ENCODE measurements around the gene SYT5. TPM values are rescaled to one million over a fixed set of nuclear protein-coding genes. Genes with fewer than 3 reads are reported as not detected.

Gene SYT5
- total and polyA plus RNA-seq, 9 of the 15 experiments (the other 6 are each of a cell fraction or from before 2014, with no cell fraction given) = 1.3 to 20.9 (median 8.8) TPM

DNA sequence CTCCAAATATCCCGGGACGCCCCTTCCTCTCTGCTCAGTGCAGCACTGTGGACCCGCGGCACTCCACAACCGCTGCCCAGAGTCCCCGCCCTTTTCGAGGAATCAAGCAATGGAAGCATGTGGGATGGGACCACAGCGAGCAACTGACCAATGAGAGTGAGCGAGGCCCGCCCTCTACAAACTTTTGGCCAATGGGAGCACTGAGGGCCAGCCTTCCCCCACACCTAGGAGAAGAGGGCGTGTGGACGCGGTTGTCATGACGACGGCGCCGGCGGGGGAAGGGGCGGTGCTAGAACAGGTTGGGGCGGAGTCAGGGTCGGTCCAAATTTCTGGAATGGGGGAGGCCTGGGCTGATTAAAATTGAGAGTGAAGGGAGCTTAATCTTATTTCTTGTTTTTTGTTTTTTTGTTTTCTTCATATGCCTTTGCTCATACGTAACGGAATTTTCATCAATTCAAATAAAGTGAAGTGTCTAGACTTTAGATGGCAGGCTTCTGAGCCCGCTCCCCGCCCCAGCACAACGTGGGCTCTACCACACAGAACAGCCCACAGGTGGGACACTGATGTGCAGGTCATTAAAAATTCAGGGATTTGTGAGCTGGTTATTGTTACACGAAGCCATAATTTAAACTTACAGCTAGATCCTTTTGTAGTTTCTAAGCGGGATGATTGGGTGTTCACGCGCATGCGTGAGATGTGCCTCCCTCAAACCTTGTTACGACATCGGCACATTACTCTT, 13.4 kb downstream of the SYT5 start, which contains the start of gene DNAAF3 (continued):
- no peak for TF ChIP-seq SLC30A9 (CRISPR knock-in tag; IDR thresholded peaks at IDR 0.05)
- TF ChIP-seq, protein P1, sequence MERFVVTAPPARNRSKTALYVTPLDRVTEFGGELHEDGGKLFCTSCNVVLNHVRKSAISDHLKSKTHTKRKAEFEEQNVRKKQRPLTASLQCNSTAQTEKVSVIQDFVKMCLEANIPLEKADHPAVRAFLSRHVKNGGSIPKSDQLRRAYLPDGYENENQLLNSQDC (CRISPR knock-in tag; IDR thresholded peaks at IDR 0.05) = no peak
- TF ChIP-seq RBM39 (optimal IDR thresholded peaks at IDR 0.05; ENCODE audit: low read depth, low read length) = no peak
- TF ChIP-seq, protein P2, sequence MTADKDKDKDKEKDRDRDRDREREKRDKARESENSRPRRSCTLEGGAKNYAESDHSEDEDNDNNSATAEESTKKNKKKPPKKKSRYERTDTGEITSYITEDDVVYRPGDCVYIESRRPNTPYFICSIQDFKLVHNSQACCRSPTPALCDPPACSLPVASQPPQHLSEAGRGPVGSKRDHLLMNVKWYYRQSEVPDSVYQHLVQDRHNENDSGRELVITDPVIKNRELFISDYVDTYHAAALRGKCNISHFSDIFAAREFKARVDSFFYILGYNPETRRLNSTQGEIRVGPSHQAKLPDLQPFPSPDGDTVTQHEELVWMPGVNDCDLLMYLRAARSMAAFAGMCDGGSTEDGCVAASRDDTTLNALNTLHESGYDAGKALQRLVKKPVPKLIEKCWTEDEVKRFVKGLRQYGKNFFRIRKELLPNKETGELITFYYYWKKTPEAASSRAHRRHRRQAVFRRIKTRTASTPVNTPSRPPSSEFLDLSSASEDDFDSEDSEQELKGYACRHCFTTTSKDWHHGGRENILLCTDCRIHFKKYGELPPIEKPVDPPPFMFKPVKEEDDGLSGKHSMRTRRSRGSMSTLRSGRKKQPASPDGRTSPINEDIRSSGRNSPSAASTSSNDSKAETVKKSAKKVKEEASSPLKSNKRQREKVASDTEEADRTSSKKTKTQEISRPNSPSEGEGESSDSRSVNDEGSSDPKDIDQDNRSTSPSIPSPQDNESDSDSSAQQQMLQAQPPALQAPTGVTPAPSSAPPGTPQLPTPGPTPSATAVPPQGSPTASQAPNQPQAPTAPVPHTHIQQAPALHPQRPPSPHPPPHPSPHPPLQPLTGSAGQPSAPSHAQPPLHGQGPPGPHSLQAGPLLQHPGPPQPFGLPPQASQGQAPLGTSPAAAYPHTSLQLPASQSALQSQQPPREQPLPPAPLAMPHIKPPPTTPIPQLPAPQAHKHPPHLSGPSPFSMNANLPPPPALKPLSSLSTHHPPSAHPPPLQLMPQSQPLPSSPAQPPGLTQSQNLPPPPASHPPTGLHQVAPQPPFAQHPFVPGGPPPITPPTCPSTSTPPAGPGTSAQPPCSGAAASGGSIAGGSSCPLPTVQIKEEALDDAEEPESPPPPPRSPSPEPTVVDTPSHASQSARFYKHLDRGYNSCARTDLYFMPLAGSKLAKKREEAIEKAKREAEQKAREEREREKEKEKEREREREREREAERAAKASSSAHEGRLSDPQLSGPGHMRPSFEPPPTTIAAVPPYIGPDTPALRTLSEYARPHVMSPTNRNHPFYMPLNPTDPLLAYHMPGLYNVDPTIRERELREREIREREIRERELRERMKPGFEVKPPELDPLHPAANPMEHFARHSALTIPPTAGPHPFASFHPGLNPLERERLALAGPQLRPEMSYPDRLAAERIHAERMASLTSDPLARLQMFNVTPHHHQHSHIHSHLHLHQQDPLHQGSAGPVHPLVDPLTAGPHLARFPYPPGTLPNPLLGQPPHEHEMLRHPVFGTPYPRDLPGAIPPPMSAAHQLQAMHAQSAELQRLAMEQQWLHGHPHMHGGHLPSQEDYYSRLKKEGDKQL (CRISPR knock-in tag; IDR thresholded peaks at IDR 0.05; ENCODE audit: borderline replicate concordance) = no peak
- TF ChIP-seq, protein P3, sequence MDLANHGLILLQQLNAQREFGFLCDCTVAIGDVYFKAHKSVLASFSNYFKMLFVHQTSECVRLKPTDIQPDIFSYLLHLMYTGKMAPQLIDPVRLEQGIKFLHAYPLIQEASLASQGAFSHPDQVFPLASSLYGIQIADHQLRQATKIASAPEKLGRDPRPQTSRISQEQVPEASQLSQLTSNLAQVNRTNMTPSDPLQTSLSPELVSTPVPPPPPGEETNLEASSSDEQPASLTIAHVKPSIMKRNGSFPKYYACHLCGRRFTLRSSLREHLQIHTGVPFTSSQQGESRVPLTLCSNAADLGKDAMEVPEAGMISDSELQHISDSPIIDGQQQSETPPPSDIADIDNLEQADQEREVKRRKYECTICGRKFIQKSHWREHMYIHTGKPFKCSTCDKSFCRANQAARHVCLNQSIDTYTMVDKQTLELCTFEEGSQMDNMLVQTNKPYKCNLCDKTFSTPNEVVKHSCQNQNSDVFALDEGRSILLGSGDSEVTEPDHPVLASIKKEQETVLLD (IDR thresholded peaks at IDR 0.05) = peak; percentile 84; the same call in 1 of the 2 replicates
- no peak for TF ChIP-seq PHTF2 (CRISPR knock-in tag; IDR thresholded peaks at IDR 0.05)
- TF ChIP-seq, protein P4, sequence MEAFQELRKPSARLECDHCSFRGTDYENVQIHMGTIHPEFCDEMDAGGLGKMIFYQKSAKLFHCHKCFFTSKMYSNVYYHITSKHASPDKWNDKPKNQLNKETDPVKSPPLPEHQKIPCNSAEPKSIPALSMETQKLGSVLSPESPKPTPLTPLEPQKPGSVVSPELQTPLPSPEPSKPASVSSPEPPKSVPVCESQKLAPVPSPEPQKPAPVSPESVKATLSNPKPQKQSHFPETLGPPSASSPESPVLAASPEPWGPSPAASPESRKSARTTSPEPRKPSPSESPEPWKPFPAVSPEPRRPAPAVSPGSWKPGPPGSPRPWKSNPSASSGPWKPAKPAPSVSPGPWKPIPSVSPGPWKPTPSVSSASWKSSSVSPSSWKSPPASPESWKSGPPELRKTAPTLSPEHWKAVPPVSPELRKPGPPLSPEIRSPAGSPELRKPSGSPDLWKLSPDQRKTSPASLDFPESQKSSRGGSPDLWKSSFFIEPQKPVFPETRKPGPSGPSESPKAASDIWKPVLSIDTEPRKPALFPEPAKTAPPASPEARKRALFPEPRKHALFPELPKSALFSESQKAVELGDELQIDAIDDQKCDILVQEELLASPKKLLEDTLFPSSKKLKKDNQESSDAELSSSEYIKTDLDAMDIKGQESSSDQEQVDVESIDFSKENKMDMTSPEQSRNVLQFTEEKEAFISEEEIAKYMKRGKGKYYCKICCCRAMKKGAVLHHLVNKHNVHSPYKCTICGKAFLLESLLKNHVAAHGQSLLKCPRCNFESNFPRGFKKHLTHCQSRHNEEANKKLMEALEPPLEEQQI (IDR thresholded peaks at IDR 0.05) = no peak
- TF ChIP-seq SREBF1 (IDR thresholded peaks at IDR 0.05; ENCODE audit: borderline replicate concordance, low read depth, low read length) = peak; percentile 77; the same call in 1 of the 2 replicates
- TF ChIP-seq, protein P5, sequence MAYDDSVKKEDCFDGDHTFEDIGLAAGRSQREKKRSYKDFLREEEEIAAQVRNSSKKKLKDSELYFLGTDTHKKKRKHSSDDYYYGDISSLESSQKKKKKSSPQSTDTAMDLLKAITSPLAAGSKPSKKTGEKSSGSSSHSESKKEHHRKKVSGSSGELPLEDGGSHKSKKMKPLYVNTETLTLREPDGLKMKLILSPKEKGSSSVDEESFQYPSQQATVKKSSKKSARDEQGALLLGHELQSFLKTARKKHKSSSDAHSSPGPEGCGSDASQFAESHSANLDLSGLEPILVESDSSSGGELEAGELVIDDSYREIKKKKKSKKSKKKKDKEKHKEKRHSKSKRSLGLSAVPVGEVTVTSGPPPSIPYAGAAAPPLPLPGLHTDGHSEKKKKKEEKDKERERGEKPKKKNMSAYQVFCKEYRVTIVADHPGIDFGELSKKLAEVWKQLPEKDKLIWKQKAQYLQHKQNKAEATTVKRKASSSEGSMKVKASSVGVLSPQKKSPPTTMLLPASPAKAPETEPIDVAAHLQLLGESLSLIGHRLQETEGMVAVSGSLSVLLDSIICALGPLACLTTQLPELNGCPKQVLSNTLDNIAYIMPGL (CRISPR knock-in tag; IDR thresholded peaks at IDR 0.05) = no peak
- peak; percentile 25 for TF ChIP-seq SMAD4 (CRISPR knock-in tag; conservative IDR thresholded peaks at IDR 0.05)
- no peak for TF ChIP-seq ARID1B (IDR thresholded peaks at IDR 0.05)
- TF ChIP-seq HDAC3 (IDR thresholded peaks at IDR 0.05; ENCODE audit: borderline replicate concordance, partially characterized antibody) = no peak
- peak; percentile 100 for TF ChIP-seq RFX1 (IDR thresholded peaks at IDR 0.05)
- TF ChIP-seq NR3C1 (CRISPR knock-in tag; IDR thresholded peaks at IDR 0.05) = no peak
- no peak for TF ChIP-seq ZNF311 (CRISPR knock-in tag; IDR thresholded peaks at IDR 0.05)
